Fibroblast of mammary gland (primary cell): ENCODE data around the gene XPR1.
"Not testable (repeated sequence)": the region's sequence is repeated elsewhere in the genome, so short reads cannot be mapped to it uniquely, and the experiment has no call there.

ENCODE experiments used
- DNase-seq: peaks from one replicate; pipeline ENCODE4 v3.0.0-alpha.2; 2010; ENCODE audit warnings: low read depth
- H3K4me3 ChIP-seq: 2 replicates; pipeline ENCODE4 v1.5.1; 2011; ENCODE audit warnings: low read depth, mild to moderate bottlenecking, low read length, moderate library complexity; ENCODE audit not compliant: control insufficient read depth
- TF ChIP-seq, protein P1 (sequence below): conservative IDR thresholded peaks from 2 replicates; pipeline ENCODE4 v1.5.1; 2011; ENCODE audit warnings: low read depth, low read length, inconsistent platforms; ENCODE audit not compliant: control insufficient read depth, insufficient read depth

The XPR1 gene

DNA sequence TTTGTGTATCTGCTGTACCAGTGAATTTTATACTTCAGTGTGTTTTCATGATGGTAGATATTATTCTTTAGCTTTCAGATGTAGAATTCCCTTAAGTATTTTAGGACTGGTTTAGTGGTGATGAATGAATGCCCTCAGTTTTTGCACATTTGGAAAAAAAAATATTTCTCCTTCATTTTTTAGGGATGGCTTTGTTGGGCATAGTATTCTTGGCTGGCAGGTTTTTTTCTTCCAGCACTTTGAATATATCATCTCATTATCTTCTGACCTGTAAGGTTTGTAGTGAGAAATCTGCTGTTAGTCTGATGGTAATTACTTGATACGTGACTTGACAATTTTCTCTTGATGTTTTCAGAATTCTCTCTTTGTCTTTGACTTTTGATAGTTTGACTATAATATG is 66.8 kb downstream of the XPR1 start:
- DNase-seq: no peak
- TF ChIP-seq, protein P1, sequence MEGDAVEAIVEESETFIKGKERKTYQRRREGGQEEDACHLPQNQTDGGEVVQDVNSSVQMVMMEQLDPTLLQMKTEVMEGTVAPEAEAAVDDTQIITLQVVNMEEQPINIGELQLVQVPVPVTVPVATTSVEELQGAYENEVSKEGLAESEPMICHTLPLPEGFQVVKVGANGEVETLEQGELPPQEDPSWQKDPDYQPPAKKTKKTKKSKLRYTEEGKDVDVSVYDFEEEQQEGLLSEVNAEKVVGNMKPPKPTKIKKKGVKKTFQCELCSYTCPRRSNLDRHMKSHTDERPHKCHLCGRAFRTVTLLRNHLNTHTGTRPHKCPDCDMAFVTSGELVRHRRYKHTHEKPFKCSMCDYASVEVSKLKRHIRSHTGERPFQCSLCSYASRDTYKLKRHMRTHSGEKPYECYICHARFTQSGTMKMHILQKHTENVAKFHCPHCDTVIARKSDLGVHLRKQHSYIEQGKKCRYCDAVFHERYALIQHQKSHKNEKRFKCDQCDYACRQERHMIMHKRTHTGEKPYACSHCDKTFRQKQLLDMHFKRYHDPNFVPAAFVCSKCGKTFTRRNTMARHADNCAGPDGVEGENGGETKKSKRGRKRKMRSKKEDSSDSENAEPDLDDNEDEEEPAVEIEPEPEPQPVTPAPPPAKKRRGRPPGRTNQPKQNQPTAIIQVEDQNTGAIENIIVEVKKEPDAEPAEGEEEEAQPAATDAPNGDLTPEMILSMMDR: no peak
- H3K4me3 ChIP-seq: no peak overlapping the region

DNA sequence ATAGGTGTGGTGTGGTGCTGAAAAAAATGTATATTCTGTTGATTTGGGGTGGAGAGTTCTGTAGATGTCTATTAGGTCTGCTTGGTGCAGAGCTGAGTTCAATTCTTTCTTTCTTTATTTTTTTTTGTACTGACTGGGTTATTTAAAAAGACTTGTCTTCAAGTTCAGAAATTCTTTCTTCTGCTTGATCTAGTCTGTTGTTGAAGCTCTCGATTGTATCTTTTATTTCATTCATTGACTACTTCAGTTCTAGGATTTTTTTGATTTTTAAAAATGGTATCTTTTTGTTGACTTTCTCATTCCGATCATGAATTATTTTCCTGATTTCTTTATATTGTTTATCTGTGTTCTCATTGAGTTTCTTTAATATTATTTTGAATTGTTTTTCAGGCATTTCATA is 70.6 kb downstream of the XPR1 start:
- not testable (repeated sequence) for DNase-seq, H3K4me3 ChIP-seq

DNA sequence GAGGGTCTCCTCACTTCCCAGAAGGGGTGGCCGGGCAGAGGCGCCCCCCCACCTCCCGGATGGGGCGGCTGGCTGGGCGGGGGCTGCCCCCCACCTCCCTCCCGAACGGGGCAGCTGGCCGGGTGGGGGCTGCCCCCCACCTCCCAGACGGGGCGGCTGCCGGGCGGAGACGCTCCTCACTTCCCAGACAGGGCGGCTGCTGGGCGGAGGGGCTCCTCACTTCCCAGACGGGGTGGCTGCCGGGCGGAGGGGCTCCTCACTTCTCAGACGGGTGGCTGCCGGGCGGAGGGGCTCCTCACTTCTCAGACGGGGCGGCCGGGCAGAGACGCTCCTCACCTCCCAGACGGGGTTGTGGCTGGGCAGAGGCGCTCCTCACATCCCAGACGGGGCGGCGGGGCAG is 78.9 kb downstream of the XPR1 start:
- DNase-seq, H3K4me3 ChIP-seq: not testable (repeated sequence)

- H3K4me3 ChIP-seq, DNase-seq: not testable (repeated sequence)
These were observed 79.4 kb downstream of the XPR1 start for GRCh38 chr1:180711260-180711659.

GRCh38 chr1:180720753-180721152 is 88.9 kb downstream of the XPR1 start:
- TF ChIP-seq, protein P1: no peak
- no peak overlapping the region for H3K4me3 ChIP-seq
- peak; percentile 1 for DNase-seq

GRCh38 chr1:180722586-180722985 is 90.8 kb downstream of the XPR1 start:
- TF ChIP-seq, protein P1: no peak
- no peak for DNase-seq
- no peak overlapping the region for H3K4me3 ChIP-seq

DNA sequence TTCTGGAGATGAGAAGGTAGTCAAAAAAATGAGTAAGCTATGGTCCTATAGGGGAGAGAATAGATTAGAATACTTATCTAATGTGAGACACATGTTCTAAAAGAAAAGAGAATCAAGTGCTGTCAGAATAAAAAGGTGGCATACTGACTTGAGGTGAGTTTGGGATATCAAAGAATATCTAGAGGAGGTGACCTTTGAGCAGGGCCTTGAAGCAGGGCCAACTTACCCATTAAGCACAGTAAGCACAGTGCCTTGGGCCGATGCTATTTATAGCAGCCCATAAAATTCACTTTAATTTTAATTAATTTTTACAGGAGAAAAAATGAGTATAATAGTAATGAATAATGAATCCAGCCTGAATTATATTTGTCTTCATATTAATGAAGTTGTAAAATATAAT is 92.2 kb downstream of the XPR1 start:
- TF ChIP-seq, protein P1: no peak
- H3K4me3 ChIP-seq: no peak overlapping the region
- DNase-seq: no peak

- DNase-seq, H3K4me3 ChIP-seq: not testable (repeated sequence)
These were observed 94.2 kb downstream of the XPR1 start for GRCh38 chr1:180726024-180726423.

GRCh38 chr1:180727751-180728150 is 95.9 kb downstream of the XPR1 start:
- H3K4me3 ChIP-seq, DNase-seq: not testable (repeated sequence)

GRCh38 chr1:180728472-180729106 is 96.8 kb downstream of the XPR1 start:
- no peak overlapping the region for H3K4me3 ChIP-seq
- TF ChIP-seq, protein P1: no peak
- no peak for DNase-seq
